BJ (cell line): ENCODE measurements around the gene HSPG2. TPM values are rescaled to one million over a fixed set of nuclear protein-coding genes. Genes with fewer than 3 reads are reported as not detected.
A peak's percentile ranks its signal among the peaks of the same experiment; 100 is the strongest.

ENCODE experiments used
- CTCF ChIA-PET: fragments of 350-600 bp; formaldehyde crosslinking; extraction: SDS; loops from one replicate; lab custom pipeline; 2021; ENCODE audit warnings: antibody characterized with exemption, inconsistent platforms; lab: Yijun Ruan, JAX
- POLR2A ChIA-PET: fragments of 300-600 bp; sonication (Branson Sonifier 250); formaldehyde crosslinking; extraction: SDS; loops from one replicate; lab custom pipeline; 2021; ENCODE audit warnings: antibody characterized with exemption; lab: Charles Lee
- DNase-seq: peaks from one replicate; pipeline ENCODE4 v3.0.0-alpha.2; 2011; ENCODE audit warnings: low read depth
- H3K27me3 ChIP-seq: 2 replicates; pipeline ENCODE4 v1.6.0; 2011; ENCODE audit warnings: low read length; ENCODE audit not compliant: control insufficient read depth, insufficient read depth
- H3K36me3 ChIP-seq: 2 replicates; pipeline ENCODE4 v1.5.1; 2011; ENCODE audit warnings: low read length; ENCODE audit not compliant: control insufficient read depth, insufficient read depth
- H3K4me3 ChIP-seq: 2 replicates; pipeline ENCODE4 v1.5.1; 2011; ENCODE audit warnings: low read depth, mild to moderate bottlenecking, control low read depth, low read length
- polyA plus RNA-seq: library from polyadenylated mRNA; depleted of rRNA; stranded (reverse); fragments of >200 nt; gene quantifications from 2 replicates; pipeline ENCODE4 v1.2.3, GENCODE V29; 2011
- TF ChIP-seq, protein P1 (sequence below): IDR thresholded peaks from 2 replicates; pipeline ENCODE4 v1.5.1; 2011; ENCODE audit warnings: low read depth, mild to moderate bottlenecking, control low read depth, inconsistent platforms, low read length, moderate library complexity; ENCODE audit not compliant: insufficient read depth

Gene HSPG2
- polyA plus RNA-seq, 1 experiment: 45.1 TPM

DNA sequence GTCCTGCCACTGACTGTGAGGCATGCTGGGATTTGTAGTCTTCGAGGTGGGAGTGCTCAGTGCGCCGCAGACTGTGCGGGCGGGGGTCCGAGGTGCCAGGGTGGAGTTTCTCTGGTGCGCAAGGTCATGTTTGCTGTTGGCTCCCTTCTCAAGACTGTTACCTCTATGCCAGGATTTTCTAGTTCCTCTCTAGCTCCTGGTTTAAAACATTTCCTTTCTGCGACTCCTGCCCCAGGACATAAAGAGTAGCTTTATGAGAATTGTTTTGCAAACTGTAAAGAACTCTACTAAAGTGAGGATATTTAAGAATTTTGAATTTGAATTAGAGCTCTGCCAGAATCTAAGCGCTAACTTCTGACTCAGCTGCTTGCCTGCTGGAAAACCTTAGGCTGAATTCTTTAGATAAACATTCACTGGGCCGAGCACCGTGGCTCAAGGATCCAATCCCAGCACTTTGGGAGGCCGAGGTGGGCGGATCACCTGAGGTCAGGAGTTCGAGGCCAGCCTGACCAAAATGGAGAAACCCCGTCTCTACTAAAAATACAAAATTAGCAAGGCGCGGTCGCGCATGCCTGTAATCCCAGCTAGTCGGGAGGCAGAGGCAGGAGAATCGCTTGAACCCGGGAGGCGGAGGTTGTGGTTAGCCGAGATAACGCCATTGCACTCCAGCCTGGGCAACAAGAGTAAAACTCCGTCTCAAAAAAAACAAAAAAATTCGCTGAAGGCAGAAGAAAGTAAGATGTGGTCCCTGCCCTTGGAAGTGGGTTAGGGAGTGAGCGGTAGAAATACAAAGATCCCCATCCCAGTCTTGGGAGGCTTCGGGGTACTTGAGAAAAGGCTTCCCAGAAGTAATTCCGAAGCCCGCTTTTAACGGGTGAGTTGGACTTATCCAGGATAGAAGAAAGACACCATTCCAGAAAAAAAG, 153.2 kb downstream of the HSPG2 start:
- H3K4me3 ChIP-seq: peak overlapping the region; percentile 91
- no peaks in the 10 kb centered on the region for H3K36me3 ChIP-seq
- no peaks in the 10 kb centered on the region for H3K27me3 ChIP-seq
- ChIA-PET POLR2A (interaction anchor here (0.7 kb wide), 1 partner anchor 11 kb away, joined by 4 read pairs; no protein-coding TSS in a partner anchor), CTCF (interaction anchor here (1.1 to 1.5 kb wide), 2 partner anchors 11 to 241 kb away, joined by 3 read pairs; no protein-coding TSS in a partner anchor)
- DNase-seq: no peak
- TF ChIP-seq, protein P1, sequence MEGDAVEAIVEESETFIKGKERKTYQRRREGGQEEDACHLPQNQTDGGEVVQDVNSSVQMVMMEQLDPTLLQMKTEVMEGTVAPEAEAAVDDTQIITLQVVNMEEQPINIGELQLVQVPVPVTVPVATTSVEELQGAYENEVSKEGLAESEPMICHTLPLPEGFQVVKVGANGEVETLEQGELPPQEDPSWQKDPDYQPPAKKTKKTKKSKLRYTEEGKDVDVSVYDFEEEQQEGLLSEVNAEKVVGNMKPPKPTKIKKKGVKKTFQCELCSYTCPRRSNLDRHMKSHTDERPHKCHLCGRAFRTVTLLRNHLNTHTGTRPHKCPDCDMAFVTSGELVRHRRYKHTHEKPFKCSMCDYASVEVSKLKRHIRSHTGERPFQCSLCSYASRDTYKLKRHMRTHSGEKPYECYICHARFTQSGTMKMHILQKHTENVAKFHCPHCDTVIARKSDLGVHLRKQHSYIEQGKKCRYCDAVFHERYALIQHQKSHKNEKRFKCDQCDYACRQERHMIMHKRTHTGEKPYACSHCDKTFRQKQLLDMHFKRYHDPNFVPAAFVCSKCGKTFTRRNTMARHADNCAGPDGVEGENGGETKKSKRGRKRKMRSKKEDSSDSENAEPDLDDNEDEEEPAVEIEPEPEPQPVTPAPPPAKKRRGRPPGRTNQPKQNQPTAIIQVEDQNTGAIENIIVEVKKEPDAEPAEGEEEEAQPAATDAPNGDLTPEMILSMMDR: no peak

DNA sequence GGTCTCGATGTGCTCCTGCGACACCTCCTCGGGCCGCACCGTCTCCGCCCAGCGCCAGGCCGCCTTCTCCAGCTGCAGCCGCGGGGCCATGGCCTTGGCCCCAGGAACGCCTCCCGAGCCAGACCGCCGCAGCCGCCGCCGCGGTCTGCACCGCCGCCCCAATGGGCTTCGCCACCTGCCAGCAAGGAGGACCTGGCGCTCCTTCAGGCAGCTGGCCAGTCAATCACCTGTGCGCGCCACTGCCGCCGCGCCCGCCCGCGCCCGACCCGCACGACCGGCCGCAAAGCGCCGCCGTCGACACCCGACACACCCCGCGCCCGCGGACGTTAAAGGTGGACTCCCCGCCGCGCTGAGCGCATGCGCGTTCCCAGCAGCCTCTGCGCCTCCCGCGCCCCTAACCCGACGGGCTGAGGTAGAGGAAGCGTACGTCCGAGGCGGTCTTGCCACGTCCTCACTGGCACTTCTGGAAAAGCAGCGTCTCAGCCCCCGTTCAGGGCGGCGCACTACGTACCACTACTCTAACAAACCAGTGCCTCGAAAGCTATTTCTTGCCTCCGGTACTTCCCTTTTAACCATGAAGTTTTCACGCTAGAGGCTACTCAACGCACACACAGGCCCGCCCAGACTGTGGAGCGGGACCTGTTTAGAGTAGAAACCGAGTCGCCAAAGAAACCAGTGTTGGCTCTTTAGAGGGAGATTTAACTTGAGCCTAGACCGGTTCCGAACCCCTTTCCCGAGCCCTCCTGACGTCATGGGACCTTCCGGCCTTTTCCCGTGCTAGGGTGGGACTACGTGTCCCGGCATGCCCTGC, 154.0 kb downstream of the HSPG2 start, which contains the start of gene USP48:
Gene USP48, minus strand, starts transcription at position 282 of the 811 bp plus-strand sequence. Its CDS starts 192 bp downstream, at position 90.
- ChIA-PET POLR2A (no interaction called here), CTCF (interaction anchor here (0.9 to 1.5 kb wide), 5 partner anchors 11 to 241 kb away, joined by 3 read pairs; no protein-coding TSS in a partner anchor)

DNA sequence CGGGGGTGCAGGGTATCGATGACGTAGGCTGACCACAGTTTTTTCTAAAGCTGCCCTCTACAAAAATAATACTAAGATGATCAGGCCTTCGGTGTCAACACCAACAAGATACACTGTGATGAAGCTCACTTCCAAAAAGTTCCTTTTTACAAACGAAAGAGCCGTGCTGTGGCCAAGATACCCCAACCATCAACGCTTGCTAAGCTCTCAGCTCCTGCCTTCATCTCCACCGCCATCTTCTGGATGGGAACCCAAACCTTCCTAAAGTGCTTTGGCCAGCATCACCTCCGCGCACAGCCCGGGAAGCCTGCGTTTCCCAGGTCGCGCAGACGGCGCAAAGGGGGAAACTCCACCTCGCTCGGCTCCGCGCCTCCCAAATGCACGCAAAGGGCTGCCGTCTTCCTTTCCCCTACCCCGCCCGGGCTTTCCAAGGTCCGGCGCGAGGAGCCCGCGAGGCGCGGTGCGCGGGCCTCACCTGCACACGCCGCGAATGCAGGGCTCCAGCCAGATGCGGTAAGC, 154.7 kb downstream of the HSPG2 start:
- no peak for DNase-seq
- TF ChIP-seq, protein P1: peak; percentile 52
- POLR2A ChIA-PET: no interaction called here
- Histone ChIP-seq H3K36me3 (no peaks in the 10 kb centered on the region), H3K27me3 (no peaks in the 10 kb centered on the region), H3K4me3 (peak overlapping the region; percentile 91)
- CTCF ChIA-PET: interaction anchor here (0.9 to 1.1 kb wide), 4 partner anchors 34 to 100 kb away, joined by 3 to 4 read pairs (median 3); no protein-coding TSS in a partner anchor

More for the DNA sequence above, 154.0 kb downstream of the HSPG2 start, which contains the start of gene USP48:
- TF ChIP-seq, protein P1: no peak
- Histone ChIP-seq H3K4me3 (peak within 1 kb of the TSS; percentile 91), H3K36me3 (no peaks in the 10 kb centered on the region), H3K27me3 (no peaks in the 10 kb centered on the region)
- DNase-seq: peak; percentile 74

DNA sequence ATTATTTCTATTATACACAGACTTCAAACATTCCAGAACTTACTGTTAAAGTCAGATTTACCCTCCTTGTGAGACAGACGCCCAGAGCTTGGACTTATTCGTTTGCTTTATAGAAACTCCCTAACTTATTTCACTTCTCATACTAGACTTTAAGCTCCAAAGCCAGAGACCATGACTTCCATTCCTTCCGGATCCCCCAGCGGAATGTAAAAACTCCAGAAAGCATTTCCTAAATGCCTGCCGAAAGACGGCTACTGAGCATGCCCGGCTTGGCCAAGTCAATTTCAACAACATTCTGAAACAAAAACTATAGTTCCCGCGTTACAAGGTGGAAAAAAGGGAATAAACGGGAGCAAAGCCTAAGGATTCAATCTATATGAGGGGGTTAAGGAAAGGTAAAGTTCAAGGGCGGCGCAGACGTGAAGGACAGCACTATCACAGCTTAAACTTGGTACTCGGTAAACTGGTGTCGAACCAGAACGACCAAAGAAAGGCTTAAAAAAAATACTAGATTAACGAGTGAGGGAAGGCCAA, 155.2 kb downstream of the HSPG2 start:
- ChIA-PET CTCF (interaction anchor here (0.9 to 1.1 kb wide), 4 partner anchors 33 to 78 kb away, joined by 3 to 4 read pairs (median 3); no protein-coding TSS in a partner anchor), POLR2A (interaction anchor here (0.6 kb wide), 1 partner anchor 202 kb away, joined by 4 read pairs; no protein-coding TSS in a partner anchor)
- Histone ChIP-seq H3K4me3 (peak overlapping the region; percentile 91), H3K36me3 (no peaks in the 10 kb centered on the region), H3K27me3 (no peaks in the 10 kb centered on the region)
- TF ChIP-seq, protein P1: no peak
- DNase-seq: no peak
